ENCODE measurements around the gene SENP3.

DNA sequence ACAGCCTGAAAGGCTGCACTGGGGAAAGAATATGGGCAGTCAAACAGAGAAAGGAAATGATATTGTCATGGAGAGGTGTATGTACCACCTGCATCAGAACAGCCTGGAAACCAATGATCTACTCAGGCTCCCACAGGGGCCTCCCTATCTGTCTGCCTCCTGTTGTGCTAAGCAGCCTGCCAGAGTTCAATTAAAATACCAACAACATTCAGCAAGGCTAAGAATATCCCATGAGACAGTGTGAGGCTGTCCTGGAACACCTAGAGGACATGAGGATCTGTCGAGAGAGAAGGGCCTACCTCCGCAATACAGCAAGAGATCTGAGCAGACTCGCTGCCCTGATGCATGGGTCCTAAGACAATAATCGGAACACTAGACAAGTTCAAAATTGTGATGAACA lies 44.6 kb downstream of the SENP3 start:
- TF ChIP-seq, protein P1, sequence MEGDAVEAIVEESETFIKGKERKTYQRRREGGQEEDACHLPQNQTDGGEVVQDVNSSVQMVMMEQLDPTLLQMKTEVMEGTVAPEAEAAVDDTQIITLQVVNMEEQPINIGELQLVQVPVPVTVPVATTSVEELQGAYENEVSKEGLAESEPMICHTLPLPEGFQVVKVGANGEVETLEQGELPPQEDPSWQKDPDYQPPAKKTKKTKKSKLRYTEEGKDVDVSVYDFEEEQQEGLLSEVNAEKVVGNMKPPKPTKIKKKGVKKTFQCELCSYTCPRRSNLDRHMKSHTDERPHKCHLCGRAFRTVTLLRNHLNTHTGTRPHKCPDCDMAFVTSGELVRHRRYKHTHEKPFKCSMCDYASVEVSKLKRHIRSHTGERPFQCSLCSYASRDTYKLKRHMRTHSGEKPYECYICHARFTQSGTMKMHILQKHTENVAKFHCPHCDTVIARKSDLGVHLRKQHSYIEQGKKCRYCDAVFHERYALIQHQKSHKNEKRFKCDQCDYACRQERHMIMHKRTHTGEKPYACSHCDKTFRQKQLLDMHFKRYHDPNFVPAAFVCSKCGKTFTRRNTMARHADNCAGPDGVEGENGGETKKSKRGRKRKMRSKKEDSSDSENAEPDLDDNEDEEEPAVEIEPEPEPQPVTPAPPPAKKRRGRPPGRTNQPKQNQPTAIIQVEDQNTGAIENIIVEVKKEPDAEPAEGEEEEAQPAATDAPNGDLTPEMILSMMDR (optimal IDR thresholded peaks at IDR 0.05 in 1 of 3, IDR thresholded peaks at IDR 0.05 in 1 of 3, conservative IDR thresholded peaks at IDR 0.05 in 1 of 3; ENCODE audit: extremely low read depth in 1 of 3, insufficient read depth in 2 of 3, low read length in 3 of 3): no peak
- TF ChIP-seq EZH2 (IDR thresholded peaks at IDR 0.05; ENCODE audit: low read length): no peak
